ENCODE results near the gene PGAP2. TPM values are rescaled to one million over a fixed set of nuclear protein-coding genes. Genes with fewer than 3 reads are reported as not detected.

PGAP2 gene
- total and polyA plus RNA-seq, 2 experiments from 2014 or later: 39.3 to 43.2 TPM

DNA sequence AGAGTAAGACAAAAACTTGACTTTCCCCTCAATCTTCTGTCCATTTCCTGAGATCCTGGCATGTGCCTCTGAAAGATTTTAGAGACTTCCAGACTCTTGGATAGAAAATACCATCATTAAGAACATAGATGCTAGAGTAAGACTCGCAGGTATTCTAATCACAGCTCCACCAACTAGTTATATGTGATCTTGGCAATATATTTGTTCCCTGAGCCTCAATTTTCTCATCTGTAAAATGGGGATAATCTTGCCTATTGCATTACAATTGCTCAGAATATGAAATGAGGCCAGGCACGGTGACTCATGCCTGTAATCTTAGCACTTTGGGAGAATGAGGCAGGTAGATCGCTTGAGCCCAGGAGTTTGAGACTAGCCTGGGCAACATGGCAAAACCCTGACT lies 21.7 kb downstream of the PGAP2 start:
- H3K4me1 ChIP-seq (ENCODE audit: insufficient read depth): peaks cover 38% of the 10 kb centered on the region
- H3K4me3 ChIP-seq: no peak overlapping the region
- no peak overlapping the region for H2AFZ ChIP-seq
- H3F3A ChIP-seq (replicated peaks; ENCODE audit: low read depth): 0 out of 2 replicates have a peak, but pooled peaks cover 3% of the 10 kb centered on the region
- ATAC-seq: no peak
- no peaks in the 10 kb centered on the region; the same call in 1 of the 2 replicates for H3K36me3 ChIP-seq (ENCODE audit: insufficient read depth)
- H4K20me1 ChIP-seq (replicated peaks; ENCODE audit: insufficient read depth): peaks cover 34% of the 10 kb centered on the region
- H3K27me3 Mint-ChIP-seq (ENCODE audit: insufficient read depth, low read depth, poor library complexity): peaks cover 16% of the 10 kb centered on the region
- no peaks in the 10 kb centered on the region for H3K27me3 ChIP-seq (ENCODE audit: insufficient read depth)
- H3K9me2 ChIP-seq (ENCODE audit: insufficient read depth): no peaks in the 10 kb centered on the region
- peaks cover 54% of the 10 kb centered on the region for H3K36me3 Mint-ChIP-seq (ENCODE audit: low read depth)
- DNase-seq (ENCODE audit: low spot score): no peak
- H3K4me2 ChIP-seq: no peak overlapping the region
- peaks cover 47% of the 10 kb centered on the region for H3K4me1 Mint-ChIP-seq
- peaks cover 31% of the 10 kb centered on the region for H3K79me2 ChIP-seq (replicated peaks; ENCODE audit: insufficient read depth)
- no peak overlapping the region for H3K27ac ChIP-seq (ENCODE audit: low read depth)
- no peak overlapping the region for H3K4me3 Mint-ChIP-seq
- no peaks in the 10 kb centered on the region for H3K9me3 Mint-ChIP-seq
- no peak for TF ChIP-seq EZH2phosphoT487 (IDR thresholded peaks at IDR 0.05; ENCODE audit: unreplicated experiment)
- no peak for TF ChIP-seq ZNF331 (CRISPR knock-in tag; IDR thresholded peaks at IDR 0.05; ENCODE audit: low read depth)
- TF ChIP-seq JUNB (IDR thresholded peaks at IDR 0.05; ENCODE audit: unreplicated experiment): no peak
- TF ChIP-seq, protein P1, sequence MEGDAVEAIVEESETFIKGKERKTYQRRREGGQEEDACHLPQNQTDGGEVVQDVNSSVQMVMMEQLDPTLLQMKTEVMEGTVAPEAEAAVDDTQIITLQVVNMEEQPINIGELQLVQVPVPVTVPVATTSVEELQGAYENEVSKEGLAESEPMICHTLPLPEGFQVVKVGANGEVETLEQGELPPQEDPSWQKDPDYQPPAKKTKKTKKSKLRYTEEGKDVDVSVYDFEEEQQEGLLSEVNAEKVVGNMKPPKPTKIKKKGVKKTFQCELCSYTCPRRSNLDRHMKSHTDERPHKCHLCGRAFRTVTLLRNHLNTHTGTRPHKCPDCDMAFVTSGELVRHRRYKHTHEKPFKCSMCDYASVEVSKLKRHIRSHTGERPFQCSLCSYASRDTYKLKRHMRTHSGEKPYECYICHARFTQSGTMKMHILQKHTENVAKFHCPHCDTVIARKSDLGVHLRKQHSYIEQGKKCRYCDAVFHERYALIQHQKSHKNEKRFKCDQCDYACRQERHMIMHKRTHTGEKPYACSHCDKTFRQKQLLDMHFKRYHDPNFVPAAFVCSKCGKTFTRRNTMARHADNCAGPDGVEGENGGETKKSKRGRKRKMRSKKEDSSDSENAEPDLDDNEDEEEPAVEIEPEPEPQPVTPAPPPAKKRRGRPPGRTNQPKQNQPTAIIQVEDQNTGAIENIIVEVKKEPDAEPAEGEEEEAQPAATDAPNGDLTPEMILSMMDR (conservative IDR thresholded peaks at IDR 0.05; ENCODE audit: low read depth in 2 of 2): no peak
- TF ChIP-seq, protein P2, sequence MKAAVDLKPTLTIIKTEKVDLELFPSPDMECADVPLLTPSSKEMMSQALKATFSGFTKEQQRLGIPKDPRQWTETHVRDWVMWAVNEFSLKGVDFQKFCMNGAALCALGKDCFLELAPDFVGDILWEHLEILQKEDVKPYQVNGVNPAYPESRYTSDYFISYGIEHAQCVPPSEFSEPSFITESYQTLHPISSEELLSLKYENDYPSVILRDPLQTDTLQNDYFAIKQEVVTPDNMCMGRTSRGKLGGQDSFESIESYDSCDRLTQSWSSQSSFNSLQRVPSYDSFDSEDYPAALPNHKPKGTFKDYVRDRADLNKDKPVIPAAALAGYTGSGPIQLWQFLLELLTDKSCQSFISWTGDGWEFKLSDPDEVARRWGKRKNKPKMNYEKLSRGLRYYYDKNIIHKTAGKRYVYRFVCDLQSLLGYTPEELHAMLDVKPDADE (IDR thresholded peaks at IDR 0.05): no peak
- no peak for TF ChIP-seq ZNF114 (CRISPR knock-in tag; IDR thresholded peaks at IDR 0.05)
- no peak for TF ChIP-seq CREB1 (CRISPR knock-in tag; IDR thresholded peaks at IDR 0.05; ENCODE audit: low read depth)
- no peak for TF ChIP-seq STAT1 (IDR thresholded peaks at IDR 0.05; ENCODE audit: unreplicated experiment)
- no peak for TF ChIP-seq POLR2AphosphoS5 (IDR thresholded peaks at IDR 0.05; ENCODE audit: low read depth)
- no peak overlapping the region for H3K27ac Mint-ChIP-seq

DNA sequence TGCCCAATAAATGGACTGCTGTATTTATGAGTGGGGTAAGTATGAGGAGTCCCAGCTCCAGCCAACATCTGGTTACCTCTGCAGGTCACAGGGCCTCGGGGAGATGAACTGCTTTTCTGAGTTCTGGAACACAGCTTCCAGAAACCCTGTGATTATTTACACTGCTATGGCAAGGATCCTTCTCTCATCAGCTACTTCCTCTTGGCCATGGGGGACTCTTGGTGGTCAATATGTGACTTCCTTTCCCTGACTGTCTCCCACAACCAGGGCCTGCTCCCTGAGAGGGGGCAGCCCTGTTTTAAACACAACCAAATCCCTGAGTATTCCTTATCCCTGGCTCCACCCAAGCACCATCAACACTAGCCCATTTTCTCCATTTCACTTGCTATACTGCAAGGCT lies 22.4 kb downstream of the PGAP2 start:
- Histone ChIP-seq H3K27ac (ENCODE audit: low read depth) (no peak overlapping the region), H4K20me1 (replicated peaks; ENCODE audit: insufficient read depth) (peaks cover 35% of the 10 kb centered on the region), H3K9me2 (ENCODE audit: insufficient read depth) (no peaks in the 10 kb centered on the region), H2AFZ (no peak overlapping the region), H3K4me2 (no peak overlapping the region), H3K27me3 (ENCODE audit: insufficient read depth) (no peaks in the 10 kb centered on the region), H3K79me2 (replicated peaks; ENCODE audit: insufficient read depth) (peaks cover 38% of the 10 kb centered on the region), H3K4me1 (ENCODE audit: insufficient read depth) (peaks cover 38% of the 10 kb centered on the region), H3K36me3 (ENCODE audit: insufficient read depth) (no peaks in the 10 kb centered on the region; the same call in 1 of the 2 replicates), H3K4me3 (no peak overlapping the region), H3F3A (replicated peaks; ENCODE audit: low read depth) (0 out of 2 replicates have a peak, but pooled peaks cover 3% of the 10 kb centered on the region)
- peaks cover 47% of the 10 kb centered on the region for H3K4me1 Mint-ChIP-seq
- peaks cover 53% of the 10 kb centered on the region for H3K36me3 Mint-ChIP-seq (ENCODE audit: low read depth)
- H3K9me3 Mint-ChIP-seq: no peaks in the 10 kb centered on the region
- H3K27ac Mint-ChIP-seq: no peak overlapping the region
- TF ChIP-seq NANOG (IDR thresholded peaks at IDR 0.05; ENCODE audit: borderline replicate concordance): no peak
- no peak for TF ChIP-seq STAT1 (IDR thresholded peaks at IDR 0.05; ENCODE audit: unreplicated experiment)
- no peak for TF ChIP-seq EZH2phosphoT487 (IDR thresholded peaks at IDR 0.05; ENCODE audit: unreplicated experiment)
- no peak overlapping the region for H3K4me3 Mint-ChIP-seq
- no peak for ATAC-seq
- peaks cover 16% of the 10 kb centered on the region for H3K27me3 Mint-ChIP-seq (ENCODE audit: insufficient read depth, low read depth, poor library complexity)
- no peak for DNase-seq (ENCODE audit: low spot score)
